GM21367 (cell line): ENCODE data around the gene TGFBR3.

Experiments used
- ATAC-seq: cut with Tn5 transposase; IDR thresholded peaks from one replicate; pipeline ENCODE4 v1.9.1; 2021; ENCODE audit not compliant: unreplicated experiment

TGFBR3 gene

GRCh38 chr1:91885716-91886506, at the start of gene TGFBR3:
Gene TGFBR3, minus strand, starts transcription at chr1:91886151. Its CDS starts 24,620 bp downstream, at chr1:91861531.
- peak; percentile 42 for ATAC-seq

GRCh38 chr1:91929250-91929649, 43.3 kb upstream of the TGFBR3 start:
- ATAC-seq = no peak

GRCh38 chr1:91928026-91928425, 42.1 kb upstream of the TGFBR3 start:
- ATAC-seq = no peak

GRCh38 chr1:91925644-91926435, 39.9 kb upstream of the TGFBR3 start:
- ATAC-seq = no peak

GRCh38 chr1:91924146-91924545, 38.2 kb upstream of the TGFBR3 start:
- no peak for ATAC-seq

- ATAC-seq = no peak
These were observed 34.0 kb upstream of the TGFBR3 start for GRCh38 chr1:91919962-91920361.

GRCh38 chr1:91916811-91917460, 31.0 kb upstream of the TGFBR3 start:
- no peak for ATAC-seq

- no peak for ATAC-seq
These were observed 30.1 kb upstream of the TGFBR3 start for GRCh38 chr1:91916046-91916445.

GRCh38 chr1:91913018-91913417, 27.1 kb upstream of the TGFBR3 start:
- no peak for ATAC-seq

- no peak for ATAC-seq
These were observed 26.3 kb upstream of the TGFBR3 start for GRCh38 chr1:91912266-91912665.

- ATAC-seq = no peak
These were observed 15.3 kb upstream of the TGFBR3 start for GRCh38 chr1:91901231-91901630.

- no peak for ATAC-seq
These were observed 14.6 kb upstream of the TGFBR3 start for GRCh38 chr1:91900562-91900961.

- no peak for ATAC-seq
These were observed 11.1 kb upstream of the TGFBR3 start for GRCh38 chr1:91897016-91897415.

- no peak for ATAC-seq
These were observed 10.0 kb upstream of the TGFBR3 start for GRCh38 chr1:91895832-91896556.

GRCh38 chr1:91894036-91894761, 8.2 kb upstream of the TGFBR3 start:
- ATAC-seq = no peak

GRCh38 chr1:91891969-91892368, 6.0 kb upstream of the TGFBR3 start:
- ATAC-seq = no peak

GRCh38 chr1:91891454-91891853, 5.5 kb upstream of the TGFBR3 start:
- ATAC-seq = no peak

GRCh38 chr1:91889717-91890459, 3.9 kb upstream of the TGFBR3 start:
- no peak for ATAC-seq

- ATAC-seq = no peak
These were observed 687 bp downstream of the TGFBR3 start for GRCh38 chr1:91885213-91885715.
